WI38 (cell line): ENCODE results near the gene DOK3.
A peak's percentile ranks its signal among the peaks of the same experiment; 100 is the strongest.

Experiments used
- H3K4me3 ChIP-seq: 2 replicates; pipeline ENCODE4 v1.5.1; 2011; ENCODE audit warnings: low read depth, mild to moderate bottlenecking, control low read depth, low read length
- TF ChIP-seq, protein P1 (sequence below): IDR thresholded peaks from 2 replicates; pipeline ENCODE4 v1.5.1; 2012; ENCODE audit warnings: low read depth, mild to moderate bottlenecking, control low read depth, low read length

The DOK3 gene

DNA sequence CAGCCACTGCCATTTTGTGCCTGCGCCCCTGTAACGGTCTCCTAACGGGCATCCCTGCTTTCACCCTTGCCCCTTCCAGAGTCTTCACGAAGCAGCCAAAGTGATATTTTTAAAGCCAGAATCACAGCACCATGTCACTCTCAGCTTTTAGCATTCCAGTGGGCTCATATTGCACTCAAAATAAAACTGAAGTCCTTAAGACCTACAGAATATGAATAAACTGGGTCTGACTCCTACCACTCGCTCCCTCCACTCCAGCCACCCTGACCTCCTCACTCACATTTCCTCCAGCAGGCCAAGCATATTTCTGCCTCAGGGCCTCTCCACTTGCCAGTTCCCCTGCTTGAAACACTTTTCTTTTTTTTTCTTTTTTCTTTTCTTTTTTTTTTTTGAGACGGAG is 9.8 kb downstream of the DOK3 start:
- no peak overlapping the region for H3K4me3 ChIP-seq
- TF ChIP-seq, protein P1, sequence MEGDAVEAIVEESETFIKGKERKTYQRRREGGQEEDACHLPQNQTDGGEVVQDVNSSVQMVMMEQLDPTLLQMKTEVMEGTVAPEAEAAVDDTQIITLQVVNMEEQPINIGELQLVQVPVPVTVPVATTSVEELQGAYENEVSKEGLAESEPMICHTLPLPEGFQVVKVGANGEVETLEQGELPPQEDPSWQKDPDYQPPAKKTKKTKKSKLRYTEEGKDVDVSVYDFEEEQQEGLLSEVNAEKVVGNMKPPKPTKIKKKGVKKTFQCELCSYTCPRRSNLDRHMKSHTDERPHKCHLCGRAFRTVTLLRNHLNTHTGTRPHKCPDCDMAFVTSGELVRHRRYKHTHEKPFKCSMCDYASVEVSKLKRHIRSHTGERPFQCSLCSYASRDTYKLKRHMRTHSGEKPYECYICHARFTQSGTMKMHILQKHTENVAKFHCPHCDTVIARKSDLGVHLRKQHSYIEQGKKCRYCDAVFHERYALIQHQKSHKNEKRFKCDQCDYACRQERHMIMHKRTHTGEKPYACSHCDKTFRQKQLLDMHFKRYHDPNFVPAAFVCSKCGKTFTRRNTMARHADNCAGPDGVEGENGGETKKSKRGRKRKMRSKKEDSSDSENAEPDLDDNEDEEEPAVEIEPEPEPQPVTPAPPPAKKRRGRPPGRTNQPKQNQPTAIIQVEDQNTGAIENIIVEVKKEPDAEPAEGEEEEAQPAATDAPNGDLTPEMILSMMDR, result no peak

DNA sequence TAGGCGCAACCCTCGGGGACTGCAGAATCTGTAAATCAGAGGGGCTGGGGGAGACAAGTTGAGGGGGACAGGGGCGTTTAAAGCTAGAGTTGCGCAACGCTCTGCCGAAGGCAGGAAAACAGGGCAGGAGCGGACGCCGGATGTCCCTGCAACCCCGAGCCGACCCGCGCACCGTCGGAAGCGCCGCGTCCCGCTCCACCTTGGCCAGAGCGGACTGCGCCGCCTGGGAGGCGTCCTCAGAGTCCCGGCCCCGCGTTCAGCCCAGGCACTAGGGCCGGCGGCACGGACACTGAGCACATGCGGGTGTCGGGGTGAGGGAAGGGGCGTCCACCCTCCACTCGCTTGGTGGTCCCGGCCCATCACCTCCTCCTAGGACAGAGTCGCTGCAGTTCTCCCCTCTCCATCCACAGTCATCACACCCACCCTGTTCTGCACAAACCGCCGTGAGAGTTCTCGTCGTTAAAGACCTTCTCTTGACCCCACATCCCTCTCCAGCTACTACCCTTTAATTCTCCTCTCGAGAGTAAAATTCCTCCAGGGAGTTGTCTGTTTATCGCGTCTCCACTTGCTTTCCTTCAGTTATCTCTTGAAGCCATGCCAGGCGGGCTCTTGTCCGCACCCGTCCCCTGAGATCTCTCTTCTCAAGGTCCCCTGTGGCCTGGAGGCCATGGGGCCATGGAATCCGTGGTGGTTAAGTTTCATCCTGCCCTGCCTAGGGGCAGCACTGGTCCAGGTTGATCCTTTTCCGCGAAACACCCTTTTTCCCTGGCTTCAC is 11.4 kb downstream of the DOK3 start:
- H3K4me3 ChIP-seq, result peak overlapping the region; percentile 58
- TF ChIP-seq, protein P1, result no peak

DNA sequence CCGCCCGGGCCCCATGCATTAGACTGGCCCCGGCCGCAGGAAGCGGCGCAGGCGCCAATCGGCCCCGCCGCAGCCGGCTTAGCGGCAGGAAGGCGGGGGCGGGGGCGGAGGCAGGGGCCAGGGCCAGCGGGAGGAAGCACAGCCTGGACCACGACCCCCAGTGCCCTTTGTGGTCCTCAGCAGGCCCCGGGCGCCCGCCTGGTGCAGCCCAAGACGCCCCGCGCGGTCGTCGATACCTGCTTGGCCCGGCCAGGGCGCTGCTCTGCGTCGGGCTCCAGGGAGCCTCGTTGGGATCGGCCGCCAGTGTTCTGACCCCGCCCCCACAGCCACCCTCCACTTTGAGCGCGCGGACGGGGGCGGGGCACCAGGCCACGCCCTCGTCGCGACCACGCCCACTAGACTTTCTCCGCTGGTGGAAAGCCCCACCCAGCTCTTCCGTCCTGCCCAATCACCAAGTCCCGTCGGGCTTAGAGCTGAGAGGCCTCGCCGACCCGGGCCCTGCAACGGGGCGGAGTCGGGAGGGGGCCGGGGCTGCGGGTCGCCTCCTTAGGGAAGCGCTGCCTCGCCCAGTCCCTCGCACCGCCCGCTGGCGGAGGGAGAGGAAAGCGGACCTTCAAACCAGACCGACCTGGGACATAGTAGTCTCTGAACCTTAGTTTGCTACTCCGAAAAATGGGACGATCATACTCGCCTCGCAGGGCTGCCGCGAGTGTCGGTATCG is 12.2 kb downstream of the DOK3 start, which contains the start of gene PDLIM7:
PDLIM7 (minus strand) TSS at position 313 of the 721 bp plus-strand sequence. CDS start 1,092 bp downstream, outside the sequence.
- H3K4me3 ChIP-seq, result peak within 1 kb of the TSS; percentile 88
- TF ChIP-seq, protein P1, result no peak

DNA sequence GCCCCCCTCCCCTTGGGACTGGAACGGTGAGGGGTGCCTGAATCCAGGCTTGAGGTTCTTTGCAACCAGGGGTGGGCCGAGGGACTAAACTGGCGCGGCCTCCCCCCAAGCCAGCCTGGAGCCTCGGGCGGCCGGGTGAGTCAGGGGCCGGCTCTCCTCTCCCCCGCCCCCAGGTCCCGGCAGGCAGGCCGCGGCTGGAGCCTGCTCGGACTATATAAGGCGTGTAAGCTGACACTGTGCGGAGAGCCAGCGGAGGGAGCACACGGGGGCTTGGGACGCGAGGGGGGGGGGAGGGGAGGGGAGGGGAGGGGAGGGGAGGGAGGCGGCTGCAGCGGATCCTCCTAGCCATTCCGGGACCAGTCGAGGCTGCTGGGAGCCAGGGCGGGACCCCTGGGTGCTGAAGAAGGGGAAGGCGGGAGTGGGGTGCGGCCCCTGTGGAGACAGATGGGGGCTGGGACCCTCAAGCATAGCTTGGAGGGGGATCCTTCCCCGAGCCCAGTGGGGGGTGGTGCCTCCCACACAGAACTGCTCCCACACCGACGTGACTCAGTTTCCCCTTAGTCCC is 12.8 kb downstream of the DOK3 start:
- TF ChIP-seq, protein P1, result no peak
- peak overlapping the region; percentile 88 for H3K4me3 ChIP-seq

DNA sequence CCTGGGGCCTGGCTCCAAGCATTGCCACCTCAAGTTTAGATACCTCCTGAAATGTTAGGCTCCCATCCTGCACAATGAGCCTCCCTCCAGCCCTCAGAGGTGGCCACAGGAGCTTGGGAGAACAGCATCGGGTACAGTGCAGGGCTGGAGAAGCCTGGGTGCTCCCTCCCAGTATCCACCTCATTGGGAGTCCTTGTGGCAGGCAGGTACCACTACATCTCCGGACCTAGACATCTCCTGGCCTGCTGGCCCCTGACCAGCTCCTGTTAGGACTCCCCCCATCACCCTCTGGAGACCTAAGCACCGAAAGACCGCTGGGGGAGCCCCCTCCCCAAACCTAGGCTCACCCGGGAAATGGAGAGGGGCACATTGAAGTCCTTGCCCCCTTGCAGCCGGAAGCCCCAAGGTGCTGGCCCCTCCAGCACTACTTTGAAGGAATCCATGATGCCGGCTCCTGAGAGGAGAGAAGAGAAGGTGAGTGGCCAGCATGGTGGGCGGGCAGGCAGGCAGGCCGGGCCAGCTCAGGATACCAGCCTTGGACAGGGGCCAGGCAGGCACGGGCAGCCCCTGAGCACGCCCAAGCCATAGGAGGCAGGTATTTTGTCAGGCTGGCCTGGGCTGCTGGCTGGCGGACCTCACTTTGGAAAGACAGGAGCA is 13.4 kb downstream of the DOK3 start:
- TF ChIP-seq, protein P1, result peak; percentile 42
- peak overlapping the region; percentile 88 for H3K4me3 ChIP-seq

DNA sequence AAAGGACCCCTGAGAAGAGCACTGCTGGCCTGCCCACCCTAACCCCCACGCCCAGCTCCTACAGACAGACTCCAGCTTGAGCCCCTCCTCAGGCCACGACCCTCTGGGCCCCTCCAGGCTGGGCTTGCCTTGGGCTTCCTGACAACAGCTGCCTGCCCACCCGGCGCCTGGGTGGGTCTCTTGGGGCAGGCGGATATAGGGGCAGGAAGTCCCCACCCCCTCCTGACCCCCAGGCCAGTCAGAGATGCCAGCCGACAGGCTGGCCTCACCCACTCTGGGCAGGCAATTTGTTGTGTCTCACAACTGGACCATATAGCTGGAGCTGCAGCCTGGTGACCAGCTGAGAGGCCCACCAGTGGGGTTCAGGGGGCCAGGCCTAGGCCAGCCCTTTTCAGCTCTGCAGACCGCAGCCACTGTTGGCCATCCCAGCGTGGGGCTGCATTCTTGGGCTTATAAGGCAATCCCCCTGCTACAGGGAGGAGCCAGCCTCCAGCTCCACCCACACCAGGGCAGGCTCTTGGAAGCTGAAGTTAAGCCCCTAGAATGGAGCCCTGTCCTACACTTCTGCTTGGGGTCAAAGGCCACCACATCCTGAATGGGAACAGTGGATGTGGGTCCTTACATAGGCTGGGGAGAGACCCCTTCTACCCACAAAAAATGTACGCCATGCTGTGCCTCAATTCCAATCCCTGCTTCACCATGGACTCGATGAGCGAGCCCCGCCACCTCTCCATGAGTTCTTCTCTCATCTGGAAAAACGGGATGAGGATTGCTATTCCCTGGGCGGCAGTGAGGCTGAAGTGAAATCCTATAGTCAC is 14.2 kb downstream of the DOK3 start:
- TF ChIP-seq, protein P1, result no peak
- H3K4me3 ChIP-seq, result peak overlapping the region; percentile 88
